ENCODE data around the gene SAMD10.
"Not testable (repeated sequence)": the region's sequence is repeated elsewhere in the genome, so short reads cannot be mapped to it uniquely, and the experiment has no call there.

The SAMD10 gene

GRCh38 chr20:63969838-63970713 lies 9.4 kb downstream of the SAMD10 start, which contains the start of gene ZNF512B:
ZNF512B (minus strand) TSS chr20:63969930; CDS start chr20:63967950, 1,980 bp downstream.
- DNase-seq (ENCODE audit: low read depth in 1 of 2, low spot score in 1 of 2) = no peak

GRCh38 chr20:63968928-63969760 lies 10.3 kb downstream of the SAMD10 start:
- DNase-seq (ENCODE audit: low read depth in 1 of 2, low spot score in 1 of 2) = no peak

GRCh38 chr20:63968136-63968927 lies 11.1 kb downstream of the SAMD10 start:
- no peak for DNase-seq (ENCODE audit: low read depth in 1 of 2, low spot score in 1 of 2)

- no peak for DNase-seq (ENCODE audit: low read depth in 1 of 2, low spot score in 1 of 2)
Observed at GRCh38 chr20:63967330-63968135, 11.9 kb downstream of the SAMD10 start.

GRCh38 chr20:63966944-63967322 lies 12.5 kb downstream of the SAMD10 start:
- no peak for DNase-seq (ENCODE audit: low read depth in 1 of 2, low spot score in 1 of 2)

GRCh38 chr20:63966172-63966943 lies 13.1 kb downstream of the SAMD10 start:
- no peak for DNase-seq (ENCODE audit: low read depth in 1 of 2, low spot score in 1 of 2)

GRCh38 chr20:63964412-63964811 lies 15.0 kb downstream of the SAMD10 start:
- DNase-seq (ENCODE audit: low read depth in 1 of 2, low spot score in 1 of 2) = no peak

GRCh38 chr20:63963784-63964301 lies 15.6 kb downstream of the SAMD10 start:
- no peak for DNase-seq (ENCODE audit: low read depth in 1 of 2, low spot score in 1 of 2)

- DNase-seq (ENCODE audit: low read depth in 1 of 2, low spot score in 1 of 2) = no peak
Observed at GRCh38 chr20:63963348-63963741, 16.1 kb downstream of the SAMD10 start.

GRCh38 chr20:63962426-63963347 lies 16.8 kb downstream of the SAMD10 start:
- no peak for DNase-seq (ENCODE audit: low read depth in 1 of 2, low spot score in 1 of 2)

- DNase-seq (ENCODE audit: low read depth in 1 of 2, low spot score in 1 of 2) = no peak
Observed at GRCh38 chr20:63961664-63962425, 17.6 kb downstream of the SAMD10 start.

GRCh38 chr20:63960654-63961621 lies 18.5 kb downstream of the SAMD10 start:
- not testable (repeated sequence) for DNase-seq (ENCODE audit: low read depth in 1 of 2, low spot score in 1 of 2)

GRCh38 chr20:63959699-63960075 lies 19.8 kb downstream of the SAMD10 start:
- no peak for DNase-seq (ENCODE audit: low read depth in 1 of 2, low spot score in 1 of 2)

GRCh38 chr20:63958964-63959698 lies 20.3 kb downstream of the SAMD10 start:
- no peak for DNase-seq (ENCODE audit: low read depth in 1 of 2, low spot score in 1 of 2)

- no peak for DNase-seq (ENCODE audit: low read depth in 1 of 2, low spot score in 1 of 2)
Observed at GRCh38 chr20:63958471-63958870, 21.0 kb downstream of the SAMD10 start.

All from stimulated activated CD4-positive, alpha-beta T cell treated with anti-CD3 and anti-CD28 coated beads, Interleukin-15, amount 100 ng/mL, for 1 hour (primary cell).